Measurements from ENCODE around the gene PPRC1.

GRCh38 chr10:102185811-102186527 lies 53.1 kb downstream of the PPRC1 start:
- TF ChIP-seq CTCF (IDR thresholded peaks at IDR 0.05) (no peak), POLR2A (IDR thresholded peaks at IDR 0.05) (no peak), POLR2AphosphoS5 (IDR thresholded peaks at IDR 0.05) (no peak)

All from sigmoid colon (tissue), 4 donors.